ENCODE data around the gene DNAH11.

- TF ChIP-seq CTCF (IDR thresholded peaks at IDR 0.05) = peak; percentile 73 to 83 (median 79)
- no peak for TF ChIP-seq POLR2A (IDR thresholded peaks at IDR 0.05)
Observed at GRCh38 chr7:21507627-21508343, 35.1 kb upstream of the DNAH11 start.
